ENCODE measurements around the gene USH1C.

The USH1C gene

DNA sequence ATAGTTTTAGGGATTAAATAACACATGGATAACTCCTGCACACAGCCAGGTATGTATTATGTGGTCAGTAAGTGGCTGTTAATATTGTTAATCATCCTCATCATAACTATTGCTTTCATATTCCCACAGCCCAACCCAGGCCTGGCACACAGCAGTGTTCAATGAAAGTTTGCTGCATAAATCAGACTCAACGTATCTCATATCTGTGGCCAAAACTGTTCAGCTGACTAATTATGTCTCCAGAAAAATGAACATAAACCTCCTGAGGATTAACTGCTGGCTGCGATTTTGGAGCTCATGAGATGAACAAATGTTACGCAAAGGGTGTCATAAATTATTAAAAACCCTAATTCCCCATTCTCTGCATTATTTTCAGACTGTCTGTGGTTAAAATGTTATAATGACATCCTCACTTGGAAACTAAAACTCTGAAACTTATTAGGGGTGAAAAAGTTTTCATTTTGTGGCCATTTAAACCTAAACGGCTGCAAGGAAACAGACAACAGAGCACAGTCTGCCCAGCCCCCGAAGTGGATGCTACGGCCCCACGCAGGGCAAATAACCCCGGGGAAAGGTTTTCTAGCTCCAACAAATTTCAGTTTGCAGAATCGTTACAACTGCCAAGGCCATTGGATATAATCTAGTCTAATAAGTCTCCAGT, 84.8 kb downstream of the USH1C start:
- DNase-seq = no peak

- no peak for DNase-seq
These were observed 85.9 kb downstream of the USH1C start for GRCh38 chr11:17458268-17458667.

DNA sequence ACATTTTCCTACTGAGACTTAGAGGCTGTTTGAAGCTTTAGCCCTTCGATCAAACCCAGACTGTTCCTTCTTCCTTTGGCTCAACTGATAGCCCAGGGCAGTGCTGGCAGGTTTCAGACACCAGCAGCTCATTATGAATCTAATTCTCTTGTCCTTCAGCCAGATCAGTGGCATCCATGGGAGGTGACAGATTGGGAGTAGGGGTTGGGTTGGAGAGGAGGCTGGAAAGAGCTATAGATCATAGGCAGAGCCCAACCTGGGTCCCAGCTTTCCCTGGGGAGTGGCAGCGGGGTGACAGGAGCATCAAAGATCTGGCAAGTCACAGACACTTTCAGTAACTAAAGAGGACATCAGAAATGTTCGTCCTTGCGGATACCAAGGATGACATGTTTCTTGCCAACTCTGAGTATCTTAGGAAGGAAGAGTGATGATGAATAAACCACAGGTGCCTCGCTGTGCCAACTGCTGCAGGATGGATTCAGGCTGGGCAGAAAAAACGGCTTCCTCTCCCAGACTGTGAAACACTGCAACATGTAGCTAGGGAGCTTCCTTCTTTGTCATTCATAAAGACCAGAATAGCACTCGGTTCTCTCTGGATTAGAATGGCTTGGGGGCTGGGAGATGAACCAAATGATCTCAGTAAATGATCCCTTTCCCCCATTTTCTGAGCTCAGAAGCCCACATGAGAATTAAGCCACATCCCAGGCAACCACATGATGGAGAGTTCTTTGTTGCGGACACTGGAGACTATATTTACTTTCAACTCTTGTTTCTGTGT, 86.6 kb downstream of the USH1C start:
- DNase-seq = no peak

DNA sequence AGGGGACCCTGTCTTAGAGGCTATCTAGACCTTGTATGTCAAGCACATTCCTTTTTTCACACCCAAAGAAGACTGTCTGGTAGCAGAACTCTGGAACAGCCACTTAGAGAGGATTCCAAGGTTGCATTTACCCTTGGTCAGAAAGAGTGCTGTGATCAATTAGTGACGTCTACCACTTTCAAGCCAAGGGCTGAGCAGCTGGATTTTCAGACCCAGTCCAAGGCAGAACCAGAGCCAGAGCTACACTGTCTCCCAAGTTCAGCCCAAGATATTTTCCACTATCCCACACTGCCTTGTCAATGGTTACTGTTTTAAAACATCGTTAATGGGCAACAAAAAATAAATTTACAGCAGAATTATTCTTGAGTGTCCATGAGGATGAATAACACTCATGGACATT, 91.5 kb downstream of the USH1C start:
- no peak for DNase-seq

GRCh38 chr11:17449158-17449557, 95.1 kb downstream of the USH1C start:
- peak; percentile 82 for DNase-seq

GRCh38 chr11:17446482-17446881, 97.7 kb downstream of the USH1C start:
- no peak for DNase-seq

GRCh38 chr11:17445240-17445795, 98.9 kb downstream of the USH1C start:
- no peak for DNase-seq

DNA sequence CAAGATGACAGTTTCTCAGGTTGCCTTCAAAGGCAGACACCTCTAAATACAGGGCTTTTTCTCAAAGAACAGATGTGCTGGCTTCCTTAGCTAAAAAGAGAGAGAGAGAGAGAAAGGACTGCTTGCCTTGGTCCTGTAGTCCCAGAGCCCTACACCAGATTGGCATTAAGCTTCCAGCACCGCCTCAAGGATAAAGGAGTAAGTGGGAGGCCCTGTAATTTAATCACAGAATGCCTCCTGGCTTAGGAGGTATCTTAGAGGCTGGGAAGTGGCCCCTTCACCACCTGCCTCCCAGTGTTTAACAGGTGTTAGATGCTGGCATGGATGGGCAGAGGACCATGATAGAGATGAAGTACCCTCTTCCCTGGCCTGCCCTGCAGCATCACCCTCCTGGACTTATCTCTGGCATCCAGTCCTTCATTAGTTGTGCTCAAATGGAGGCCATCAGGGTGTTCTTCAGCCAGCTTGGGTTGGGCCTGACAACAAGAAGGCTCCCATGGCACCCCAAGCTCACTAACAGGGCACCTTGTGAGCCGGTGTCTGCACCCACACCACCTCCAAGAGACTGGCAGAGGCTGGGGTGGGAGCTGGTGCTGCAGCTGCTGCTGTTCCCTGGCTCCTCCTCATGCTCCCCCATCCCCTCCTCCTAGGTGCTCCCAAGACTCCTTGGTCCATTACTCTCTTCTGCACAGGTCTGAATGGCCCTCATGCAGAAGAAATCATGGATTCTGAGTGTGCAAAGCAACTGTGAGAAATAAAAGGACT, 100.1 kb downstream of the USH1C start:
- peak; percentile 94 for DNase-seq

Data from NCI-H524 treated with DMSO at 0.1 percent for 48 hours (cell line).